Measurements from ENCODE around the gene PABPN1. TPM values are rescaled to one million over a fixed set of nuclear protein-coding genes. Genes with fewer than 3 reads are reported as not detected.
A peak's percentile ranks its signal among the peaks of the same experiment; 100 is the strongest.

Gene PABPN1
- total and polyA plus RNA-seq, 2 of the 13 experiments (the other 11 are each of a cell fraction or from before 2014, with no cell fraction given), result 233 to 524 TPM

DNA sequence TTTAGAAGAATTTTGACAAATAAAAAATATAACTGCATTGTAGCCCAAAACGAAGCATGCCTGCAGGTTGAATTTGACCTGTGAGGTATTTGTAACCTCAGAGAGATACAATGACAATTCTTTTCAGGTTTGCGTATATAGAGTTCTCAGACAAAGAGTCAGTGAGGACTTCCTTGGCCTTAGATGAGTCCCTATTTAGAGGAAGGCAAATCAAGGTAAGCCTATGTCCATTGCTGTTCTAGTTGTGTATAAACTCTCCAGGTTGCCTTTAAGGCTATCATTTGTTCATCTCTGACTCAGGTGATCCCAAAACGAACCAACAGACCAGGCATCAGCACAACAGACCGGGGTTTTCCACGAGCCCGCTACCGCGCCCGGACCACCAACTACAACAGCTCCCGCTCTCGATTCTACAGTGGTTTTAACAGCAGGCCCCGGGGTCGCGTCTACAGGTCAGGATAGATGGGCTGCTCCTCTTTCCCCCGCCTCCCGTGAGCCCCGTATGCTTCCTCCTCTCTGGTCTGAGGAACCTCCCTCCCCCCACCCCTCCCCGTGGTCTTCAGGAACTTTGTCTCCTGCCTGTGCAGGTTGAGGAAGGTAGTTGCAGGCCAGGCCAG is 2.7 kb downstream of the PABPN1 start (continued):
- peak; percentile 51 for TF ChIP-seq RBM39 (IDR thresholded peaks at IDR 0.05; ENCODE audit: low read depth, low read length, poor library complexity, severe bottlenecking)
- no peak for TF ChIP-seq ZBTB42 (CRISPR knock-in tag; IDR thresholded peaks at IDR 0.05)

DNA sequence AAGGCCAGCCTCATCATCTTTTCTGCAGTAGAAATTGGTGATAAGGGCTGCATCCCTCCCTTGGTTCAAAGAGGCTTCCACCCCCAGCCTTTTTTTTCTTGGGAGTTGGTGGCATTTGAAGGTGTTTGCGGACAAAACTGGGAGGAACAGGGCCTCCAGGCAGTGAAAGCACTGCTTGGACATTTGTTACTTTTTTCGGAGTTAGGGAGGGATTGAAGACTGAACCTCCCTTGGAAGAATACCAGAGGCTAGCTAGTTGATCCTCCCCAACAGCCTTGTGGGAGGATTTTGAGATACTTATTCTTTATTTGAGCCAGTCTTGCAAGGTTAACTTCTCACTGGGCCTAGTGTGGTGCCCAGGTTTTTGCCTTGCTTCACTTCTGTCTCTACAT is 3.2 kb downstream of the PABPN1 start:
- no peak overlapping the region for H3K4me2 ChIP-seq (ENCODE audit: low read depth, low read length)
- H3K36me3 ChIP-seq (replicated peaks in 1 of 2; ENCODE audit: control insufficient read depth in 1 of 2, insufficient read depth in 2 of 2, low read length in 2 of 2), result peaks cover 18 to 36% of the 10 kb centered on the region in 2 experiments
- DNase-seq (ENCODE audit: low spot score) (no peak), ATAC-seq (no peak), FAIRE-seq (no peak)
- ChIA-PET CTCF (ENCODE audit: low intra/inter-chr PET ratio, low total read pairs) (no interaction called here), POLR2A (interaction anchor here (1.6 to 13.2 kb wide), 2 partner anchors 20 to 229 kb away, joined by 5 to 1053 read pairs; partner anchors contain the start of genes ACIN1, BCL2L2, C14orf119 and PPP1R3E)
- H2AFZ ChIP-seq (ENCODE audit: low read length), result no peak overlapping the region
- intact Hi-C loops (cut with micrococcal nuclease; ENCODE audit: unreplicated experiment), result no loop called here
- in situ Hi-C loops (cut with HindIII; ENCODE audit: extremely low pct_ligation_motif_present, low pct_unique_long_range_greater_than_20kb), result loop anchor here (5.0 to 25.0 kb wide), 2 partner anchors 233 to 813 kb away; partner anchors contain the start of genes EMC9, FITM1, PSME1 and PSME2
- peaks cover 42% of the 10 kb centered on the region for H3K4me1 ChIP-seq (ENCODE audit: insufficient read depth, low read length)
- no peak overlapping the region for H3K9ac ChIP-seq (ENCODE audit: insufficient read depth, low read depth, low read length)
- peaks cover 0 to 9% of the 10 kb centered on the region in 2 experiments; a peak in 2 of 5 replicates for H3K27me3 ChIP-seq (ENCODE audit: control insufficient read depth in 1 of 2, insufficient read depth in 2 of 2, low read length in 2 of 2)
- no peak overlapping the region for H3K4me3 ChIP-seq (replicated peaks in 1 of 3; ENCODE audit: insufficient read depth in 1 of 3, low read depth in 2 of 3, low read length in 3 of 3)
- TF ChIP-seq ZSCAN21 (CRISPR knock-in tag; IDR thresholded peaks at IDR 0.05; ENCODE audit: borderline replicate concordance) (no peak), ZNF775 (CRISPR knock-in tag; IDR thresholded peaks at IDR 0.05; ENCODE audit: borderline replicate concordance) (no peak), SOX13 (IDR thresholded peaks at IDR 0.05) (no peak), SOX13 (CRISPR knock-in tag; conservative IDR thresholded peaks at IDR 0.05 in 1 of 2, IDR thresholded peaks at IDR 0.05 in 1 of 2) (no peak), RBM22 (optimal IDR thresholded peaks at IDR 0.05; ENCODE audit: low read length) (peak; percentile 14), ATAD3A (CRISPR knock-in tag; IDR thresholded peaks at IDR 0.05) (no peak), KAT7 (CRISPR knock-in tag; IDR thresholded peaks at IDR 0.05; ENCODE audit: borderline replicate concordance) (no peak), ZFP62 (CRISPR knock-in tag; IDR thresholded peaks at IDR 0.05) (no peak), ONECUT2 (CRISPR knock-in tag; IDR thresholded peaks at IDR 0.05) (no peak)
- TF ChIP-seq, protein P1, sequence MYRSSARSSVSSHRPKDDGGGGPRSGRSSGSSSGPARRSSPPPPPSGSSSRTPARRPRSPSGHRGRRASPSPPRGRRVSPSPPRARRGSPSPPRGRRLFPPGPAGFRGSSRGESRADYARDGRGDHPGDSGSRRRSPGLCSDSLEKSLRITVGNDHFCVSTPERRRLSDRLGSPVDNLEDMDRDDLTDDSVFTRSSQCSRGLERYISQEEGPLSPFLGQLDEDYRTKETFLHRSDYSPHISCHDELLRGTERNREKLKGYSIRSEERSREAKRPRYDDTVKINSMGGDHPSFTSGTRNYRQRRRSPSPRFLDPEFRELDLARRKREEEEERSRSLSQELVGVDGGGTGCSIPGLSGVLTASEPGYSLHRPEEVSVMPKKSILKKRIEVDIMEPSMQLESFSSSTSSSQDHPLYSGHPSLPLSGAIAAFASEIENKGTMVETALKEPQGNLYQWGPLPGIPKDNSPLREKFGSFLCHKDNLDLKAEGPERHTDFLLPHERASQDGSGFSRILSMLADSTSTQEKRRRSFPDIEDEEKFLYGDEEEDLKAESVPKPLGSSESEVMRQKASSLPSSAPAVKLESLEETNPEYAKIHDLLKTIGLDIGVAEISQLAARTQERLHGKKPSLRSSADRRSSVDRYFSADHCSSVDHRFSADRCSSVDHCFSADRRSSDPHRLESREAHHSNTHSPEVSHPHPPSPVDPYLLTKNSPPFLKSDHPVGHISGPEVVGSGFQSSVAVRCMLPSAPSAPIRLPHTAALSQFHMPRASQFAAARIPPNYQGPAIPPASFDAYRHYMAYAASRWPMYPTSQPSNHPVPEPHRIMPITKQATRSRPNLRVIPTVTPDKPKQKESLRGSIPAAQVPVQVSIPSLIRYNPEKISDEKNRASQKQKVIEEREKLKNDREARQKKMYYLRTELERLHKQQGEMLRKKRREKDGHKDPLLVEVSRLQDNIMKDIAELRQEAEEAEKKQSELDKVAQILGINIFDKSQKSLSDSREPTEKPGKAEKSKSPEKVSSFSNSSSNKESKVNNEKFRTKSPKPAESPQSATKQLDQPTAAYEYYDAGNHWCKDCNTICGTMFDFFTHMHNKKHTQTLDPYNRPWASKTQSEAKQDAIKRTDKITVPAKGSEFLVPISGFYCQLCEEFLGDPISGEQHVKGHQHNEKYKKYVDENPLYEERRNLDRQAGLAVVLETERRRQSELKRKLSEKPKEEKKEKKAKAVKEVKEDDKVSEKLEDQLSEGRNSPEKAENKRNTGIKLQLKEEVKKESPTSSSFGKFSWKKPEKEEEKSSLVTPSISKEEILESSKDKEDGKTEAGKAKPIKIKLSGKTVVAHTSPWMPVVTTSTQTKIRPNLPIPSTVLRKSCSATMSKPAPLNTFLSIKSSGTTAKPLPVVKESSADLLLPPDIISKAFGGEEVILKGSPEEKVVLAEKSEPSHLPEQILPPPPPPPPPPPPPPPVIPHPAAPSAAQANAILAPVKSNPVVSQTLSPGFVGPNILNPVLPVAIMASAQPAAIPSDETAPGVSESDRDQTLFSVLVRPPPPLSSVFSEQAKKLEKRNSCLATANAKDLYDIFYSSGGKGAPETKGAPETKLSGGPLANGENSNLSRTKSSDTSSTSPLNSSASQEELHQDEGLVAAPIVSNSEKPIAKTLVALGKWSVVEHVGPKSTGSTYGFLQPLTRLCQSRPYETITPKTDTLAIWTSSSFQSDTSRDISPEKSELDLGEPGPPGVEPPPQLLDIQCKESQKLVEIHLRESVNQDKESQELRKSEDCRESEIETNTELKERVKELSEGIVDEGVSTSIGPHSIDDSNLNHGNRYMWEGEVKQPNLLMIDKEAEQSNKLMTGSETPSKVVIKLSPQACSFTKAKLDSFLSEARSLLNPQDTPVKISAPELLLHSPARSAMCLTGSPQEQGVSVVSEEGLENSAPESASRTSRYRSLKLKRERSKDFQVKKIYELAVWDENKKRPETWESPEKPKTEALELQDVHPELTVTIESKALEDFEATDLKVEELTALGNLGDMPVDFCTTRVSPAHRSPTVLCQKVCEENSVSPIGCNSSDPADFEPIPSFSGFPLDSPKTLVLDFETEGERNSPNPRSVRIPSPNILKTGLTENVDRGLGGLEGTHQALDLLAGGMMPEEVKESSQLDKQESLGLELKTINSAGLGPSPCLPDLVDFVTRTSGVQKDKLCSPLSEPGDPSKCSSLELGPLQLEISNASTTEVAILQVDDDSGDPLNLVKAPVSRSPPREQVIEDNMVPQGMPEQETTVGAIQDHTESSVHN (CRISPR knock-in tag; IDR thresholded peaks at IDR 0.05), result no peak
- TF ChIP-seq, protein P2, sequence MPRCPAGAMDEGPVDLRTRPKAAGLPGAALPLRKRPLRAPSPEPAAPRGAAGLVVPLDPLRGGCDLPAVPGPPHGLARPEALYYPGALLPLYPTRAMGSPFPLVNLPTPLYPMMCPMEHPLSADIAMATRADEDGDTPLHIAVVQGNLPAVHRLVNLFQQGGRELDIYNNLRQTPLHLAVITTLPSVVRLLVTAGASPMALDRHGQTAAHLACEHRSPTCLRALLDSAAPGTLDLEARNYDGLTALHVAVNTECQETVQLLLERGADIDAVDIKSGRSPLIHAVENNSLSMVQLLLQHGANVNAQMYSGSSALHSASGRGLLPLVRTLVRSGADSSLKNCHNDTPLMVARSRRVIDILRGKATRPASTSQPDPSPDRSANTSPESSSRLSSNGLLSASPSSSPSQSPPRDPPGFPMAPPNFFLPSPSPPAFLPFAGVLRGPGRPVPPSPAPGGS (CRISPR knock-in tag; IDR thresholded peaks at IDR 0.05), result 0 out of 2 replicates have a peak, but pooled peaks have one; percentile 29
- 92% methylated on average over 2 of the region's 2 CpGs for WGBS (ENCODE audit: low lambda C conversion rate)
- H4K20me1 ChIP-seq (ENCODE audit: insufficient read depth, low read length), result peaks cover 11% of the 10 kb centered on the region; the same call in 1 of the 2 replicates
- no peak overlapping the region for H3K27ac ChIP-seq (ENCODE audit: extremely low read length, insufficient read depth, low read length)
- peaks cover 23% of the 10 kb centered on the region for H3K79me2 ChIP-seq (ENCODE audit: insufficient read depth, low read length)
- H3K9me3 ChIP-seq (ENCODE audit: low read length), result no peaks in the 10 kb centered on the region
- BruUV-seq (replicated peaks), result no TSS peak
